ENCODE data around the gene DNAI2. TPM values are rescaled to one million over a fixed set of nuclear protein-coding genes. Genes with fewer than 3 reads are reported as not detected.

Gene DNAI2
- total RNA-seq, 1 donor from 2014 or later: not detected

DNA sequence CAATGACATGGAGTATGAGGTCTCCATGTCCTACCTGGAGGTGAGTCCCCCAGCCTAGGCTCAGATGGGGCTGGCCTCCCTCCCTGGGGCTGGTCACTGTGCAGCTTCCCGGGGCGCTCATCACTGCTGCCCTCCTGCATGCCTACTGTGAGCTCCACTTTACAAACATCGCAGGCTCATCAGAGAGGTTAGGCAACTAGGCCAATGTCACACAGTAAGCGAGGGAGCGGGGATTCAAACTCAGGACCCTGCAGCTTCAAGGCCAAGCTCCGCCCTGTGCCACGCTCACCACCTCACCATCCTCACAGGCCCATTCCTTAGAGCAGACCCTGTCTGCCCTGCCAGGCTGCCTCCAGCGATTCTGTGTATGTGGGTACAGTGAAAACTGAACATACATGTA is 69.1 kb downstream of the DNAI2 start:
- H3K27me3 ChIP-seq (ENCODE audit: control insufficient read depth in 3 of 3, insufficient read depth in 3 of 3, low read length in 3 of 3): peaks cover 13 to 70% (median 35%) of the 10 kb centered on the region in 3 donors
- H3K9me3 ChIP-seq (ENCODE audit: control insufficient read depth in 3 of 3, low read length in 3 of 3): no peaks in the 10 kb centered on the region
- no peak overlapping the region for H3K4me3 ChIP-seq (ENCODE audit: low read length in 3 of 3)

DNA sequence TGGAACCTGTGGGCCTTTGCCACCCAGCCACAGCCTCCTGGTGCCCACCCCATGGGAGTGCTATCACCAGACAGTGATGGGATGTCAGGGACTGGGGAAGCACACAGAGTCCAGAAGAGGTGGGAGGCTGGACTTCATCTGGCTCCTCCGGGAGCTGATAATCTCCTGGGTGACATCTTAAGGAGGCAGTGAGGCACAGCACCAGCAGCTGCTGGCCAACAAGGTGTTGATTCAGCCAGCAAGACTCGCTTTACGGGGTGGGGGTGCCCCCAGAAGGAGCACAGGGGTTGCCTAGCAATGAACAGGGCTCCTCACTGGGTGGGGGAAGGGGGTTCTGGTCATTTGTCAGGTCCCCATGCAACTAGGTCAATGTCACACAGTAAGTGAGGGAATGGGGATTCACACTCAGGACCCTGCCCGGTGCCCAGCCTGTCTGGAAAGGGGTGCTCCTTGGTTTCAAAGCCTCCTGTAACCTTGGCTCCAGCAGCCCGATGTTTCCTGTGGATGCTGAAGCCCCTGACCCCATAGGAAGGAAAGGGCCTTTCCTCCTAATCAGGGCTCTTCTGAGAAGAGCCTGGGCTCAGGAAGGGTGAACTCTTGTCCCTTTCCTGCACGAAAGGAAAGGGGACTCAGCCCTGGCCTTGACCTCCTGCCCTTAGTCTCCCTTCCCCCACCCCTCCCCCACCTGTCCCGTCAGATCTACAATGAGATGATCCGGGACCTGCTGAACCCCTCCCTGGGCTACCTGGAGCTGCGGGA is 69.7 kb downstream of the DNAI2 start:
- H3K36me3 ChIP-seq (ENCODE audit: control insufficient read depth in 3 of 3, insufficient read depth in 3 of 3, low read length in 3 of 3): no peaks in the 10 kb centered on the region

More for the DNA sequence above, 69.1 kb downstream of the DNAI2 start:
- H3K36me3 ChIP-seq (ENCODE audit: control insufficient read depth in 3 of 3, insufficient read depth in 3 of 3, low read length in 3 of 3): no peaks in the 10 kb centered on the region
- H3K4me1 ChIP-seq (ENCODE audit: control insufficient read depth in 3 of 3, insufficient read depth in 3 of 3, low read length in 3 of 3): no peaks in the 10 kb centered on the region
- H3K9ac ChIP-seq (ENCODE audit: low read depth in 1 of 3, low read length in 3 of 3): no peak overlapping the region
- no peak overlapping the region for H3K27ac ChIP-seq (ENCODE audit: low read depth, low read length)

DNA sequence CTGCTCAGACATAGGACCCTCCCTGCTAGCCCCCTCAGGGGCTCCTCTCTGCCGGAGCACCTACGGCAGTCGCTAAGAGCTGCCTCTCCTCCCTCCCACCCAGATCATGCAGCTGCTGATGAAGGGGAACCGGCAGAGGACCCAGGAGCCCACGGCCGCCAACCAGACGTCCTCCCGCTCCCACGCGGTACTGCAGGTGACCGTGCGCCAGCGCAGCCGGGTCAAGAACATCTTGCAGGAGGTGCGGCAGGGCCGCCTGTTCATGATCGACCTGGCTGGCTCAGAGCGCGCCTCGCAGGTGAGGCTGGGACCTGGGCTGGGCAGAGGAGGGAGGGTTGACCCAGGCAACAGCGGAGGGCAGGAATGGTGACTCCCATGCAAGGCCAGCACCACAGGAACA is 70.6 kb downstream of the DNAI2 start:
- Histone ChIP-seq H3K9me3 (ENCODE audit: control insufficient read depth in 3 of 3, low read length in 3 of 3) (no peaks in the 10 kb centered on the region), H3K4me1 (ENCODE audit: control insufficient read depth in 3 of 3, insufficient read depth in 3 of 3, low read length in 3 of 3) (no peaks in the 10 kb centered on the region), H3K27me3 (ENCODE audit: control insufficient read depth in 3 of 3, insufficient read depth in 3 of 3, low read length in 3 of 3) (peaks cover 24 to 69% (median 30%) of the 10 kb centered on the region in 3 donors), H3K27ac (ENCODE audit: low read depth, low read length) (no peak overlapping the region), H3K36me3 (ENCODE audit: control insufficient read depth in 3 of 3, insufficient read depth in 3 of 3, low read length in 3 of 3) (no peaks in the 10 kb centered on the region), H3K9ac (ENCODE audit: low read depth in 1 of 3, low read length in 3 of 3) (no peak overlapping the region), H3K4me3 (ENCODE audit: low read length in 3 of 3) (no peak overlapping the region)

More for the DNA sequence above, 69.7 kb downstream of the DNAI2 start:
- Histone ChIP-seq H3K27ac (ENCODE audit: low read depth, low read length) (no peak overlapping the region), H3K9me3 (ENCODE audit: control insufficient read depth in 3 of 3, low read length in 3 of 3) (no peaks in the 10 kb centered on the region), H3K9ac (ENCODE audit: low read depth in 1 of 3, low read length in 3 of 3) (no peak overlapping the region), H3K4me3 (ENCODE audit: low read length in 3 of 3) (no peak overlapping the region), H3K27me3 (ENCODE audit: control insufficient read depth in 3 of 3, insufficient read depth in 3 of 3, low read length in 3 of 3) (peaks cover 18 to 71% (median 32%) of the 10 kb centered on the region in 3 donors), H3K4me1 (ENCODE audit: control insufficient read depth in 3 of 3, insufficient read depth in 3 of 3, low read length in 3 of 3) (no peaks in the 10 kb centered on the region)

GRCh38 chr17:74345433-74346241 is 71.6 kb downstream of the DNAI2 start:
- H3K27ac ChIP-seq (ENCODE audit: low read depth, low read length): no peak overlapping the region
- H3K4me3 ChIP-seq (ENCODE audit: low read length in 3 of 3): no peak overlapping the region
- peaks cover 26 to 66% (median 33%) of the 10 kb centered on the region in 3 donors for H3K27me3 ChIP-seq (ENCODE audit: control insufficient read depth in 3 of 3, insufficient read depth in 3 of 3, low read length in 3 of 3)

DNA sequence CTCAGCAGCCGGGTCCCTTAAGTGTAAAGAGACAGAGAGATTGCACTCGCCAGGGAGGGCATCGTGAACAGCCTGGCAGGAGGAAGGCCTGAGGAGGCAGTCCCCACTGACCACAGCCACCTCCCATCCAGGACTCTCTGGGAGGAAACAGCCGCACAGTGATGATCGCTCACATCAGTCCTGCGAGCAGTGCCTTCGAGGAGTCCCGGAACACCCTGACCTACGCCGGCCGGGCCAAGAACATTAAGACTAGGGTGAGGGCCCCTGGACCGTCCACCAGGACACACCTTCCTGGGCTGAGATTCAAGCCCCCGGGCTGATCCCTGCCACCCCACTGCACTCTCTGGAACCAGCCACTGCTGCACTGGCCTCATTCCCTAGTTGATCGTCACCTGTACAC is 73.6 kb downstream of the DNAI2 start:
- Histone ChIP-seq H3K27me3 (ENCODE audit: control insufficient read depth in 3 of 3, insufficient read depth in 3 of 3, low read length in 3 of 3) (peaks cover 43 to 71% (median 51%) of the 10 kb centered on the region in 3 donors), H3K27ac (ENCODE audit: low read depth, low read length) (no peak overlapping the region), H3K4me3 (ENCODE audit: low read length in 3 of 3) (no peak overlapping the region), H3K9me3 (ENCODE audit: control insufficient read depth in 3 of 3, low read length in 3 of 3) (no peaks in the 10 kb centered on the region), H3K9ac (ENCODE audit: low read depth in 1 of 3, low read length in 3 of 3) (no peak overlapping the region), H3K4me1 (ENCODE audit: control insufficient read depth in 3 of 3, insufficient read depth in 3 of 3, low read length in 3 of 3) (no peaks in the 10 kb centered on the region), H3K36me3 (ENCODE audit: control insufficient read depth in 3 of 3, insufficient read depth in 3 of 3, low read length in 3 of 3) (no peaks in the 10 kb centered on the region)

More at GRCh38 chr17:74345433-74346241, 71.6 kb downstream of the DNAI2 start:
- Histone ChIP-seq H3K9me3 (ENCODE audit: control insufficient read depth in 3 of 3, low read length in 3 of 3) (no peaks in the 10 kb centered on the region), H3K36me3 (ENCODE audit: control insufficient read depth in 3 of 3, insufficient read depth in 3 of 3, low read length in 3 of 3) (no peaks in the 10 kb centered on the region), H3K9ac (ENCODE audit: low read depth in 1 of 3, low read length in 3 of 3) (no peak overlapping the region), H3K4me1 (ENCODE audit: control insufficient read depth in 3 of 3, insufficient read depth in 3 of 3, low read length in 3 of 3) (no peaks in the 10 kb centered on the region)

- Histone ChIP-seq H3K36me3 (ENCODE audit: control insufficient read depth in 3 of 3, insufficient read depth in 3 of 3, low read length in 3 of 3) (no peaks in the 10 kb centered on the region), H3K9me3 (ENCODE audit: control insufficient read depth in 3 of 3, low read length in 3 of 3) (no peaks in the 10 kb centered on the region), H3K27ac (ENCODE audit: low read depth, low read length) (no peak overlapping the region), H3K9ac (ENCODE audit: low read depth in 1 of 3, low read length in 3 of 3) (no peak overlapping the region), H3K4me3 (ENCODE audit: low read length in 3 of 3) (no peak overlapping the region), H3K4me1 (ENCODE audit: control insufficient read depth in 3 of 3, insufficient read depth in 3 of 3, low read length in 3 of 3) (no peaks in the 10 kb centered on the region), H3K27me3 (ENCODE audit: control insufficient read depth in 3 of 3, insufficient read depth in 3 of 3, low read length in 3 of 3) (peaks cover 58 to 81% (median 66%) of the 10 kb centered on the region in 3 donors)
Measured at GRCh38 chr17:74349120-74349519, 75.1 kb downstream of the DNAI2 start.

- Histone ChIP-seq H3K9me3 (ENCODE audit: control insufficient read depth in 3 of 3, low read length in 3 of 3) (no peaks in the 10 kb centered on the region), H3K27ac (ENCODE audit: low read depth, low read length) (no peak overlapping the region), H3K36me3 (ENCODE audit: control insufficient read depth in 3 of 3, insufficient read depth in 3 of 3, low read length in 3 of 3) (no peaks in the 10 kb centered on the region), H3K9ac (ENCODE audit: low read depth in 1 of 3, low read length in 3 of 3) (no peak overlapping the region), H3K27me3 (ENCODE audit: control insufficient read depth in 3 of 3, insufficient read depth in 3 of 3, low read length in 3 of 3) (peaks cover 65 to 85% (median 76%) of the 10 kb centered on the region in 3 donors), H3K4me1 (ENCODE audit: control insufficient read depth in 3 of 3, insufficient read depth in 3 of 3, low read length in 3 of 3) (no peaks in the 10 kb centered on the region), H3K4me3 (ENCODE audit: low read length in 3 of 3) (no peak overlapping the region)
Measured at GRCh38 chr17:74350486-74350885, 76.5 kb downstream of the DNAI2 start.

DNA sequence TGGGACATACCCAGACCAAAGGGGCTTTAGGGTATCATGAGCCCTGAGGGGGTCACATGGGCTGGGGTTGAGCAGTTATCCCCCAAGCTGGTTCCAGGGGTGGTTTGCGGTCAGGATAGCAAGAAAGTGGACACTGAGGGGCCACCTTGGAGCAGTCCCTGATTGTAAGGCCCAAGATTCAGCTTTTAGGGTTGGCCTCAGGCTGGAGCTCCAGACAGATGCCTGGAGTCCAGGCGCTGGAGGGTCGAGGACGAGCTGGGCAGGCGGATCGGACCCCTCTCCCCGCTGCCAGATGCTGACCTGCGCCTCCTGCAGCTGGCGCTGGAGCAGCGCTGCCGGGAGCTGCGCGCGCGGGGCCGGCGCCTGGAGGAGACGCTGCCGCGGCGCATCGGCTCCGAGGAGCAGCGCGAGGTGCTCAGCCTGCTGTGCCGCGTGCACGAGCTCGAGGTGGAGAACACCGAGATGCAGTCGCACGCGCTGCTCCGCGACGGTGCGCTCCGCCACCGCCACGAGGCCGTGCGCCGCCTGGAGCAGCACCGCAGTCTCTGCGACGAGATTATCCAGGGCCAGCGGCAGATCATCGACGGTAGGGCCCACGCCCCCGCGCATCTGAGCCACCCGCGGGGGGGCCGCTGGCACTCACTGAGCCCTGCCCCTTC is 77.6 kb downstream of the DNAI2 start:
- H3K27me3 ChIP-seq (ENCODE audit: control insufficient read depth in 3 of 3, insufficient read depth in 3 of 3, low read length in 3 of 3): peaks cover 77 to 91% (median 79%) of the 10 kb centered on the region in 3 donors
- H3K4me1 ChIP-seq (ENCODE audit: control insufficient read depth in 3 of 3, insufficient read depth in 3 of 3, low read length in 3 of 3): no peaks in the 10 kb centered on the region
- H3K9me3 ChIP-seq (ENCODE audit: control insufficient read depth in 3 of 3, low read length in 3 of 3): no peaks in the 10 kb centered on the region
- H3K36me3 ChIP-seq (ENCODE audit: control insufficient read depth in 3 of 3, insufficient read depth in 3 of 3, low read length in 3 of 3): no peaks in the 10 kb centered on the region
- no peak overlapping the region for H3K4me3 ChIP-seq (ENCODE audit: low read length in 3 of 3)
- no peak overlapping the region for H3K27ac ChIP-seq (ENCODE audit: low read depth, low read length)
- H3K9ac ChIP-seq (ENCODE audit: low read depth in 1 of 3, low read length in 3 of 3): no peak overlapping the region

- no peaks in the 10 kb centered on the region for H3K36me3 ChIP-seq (ENCODE audit: control insufficient read depth in 3 of 3, insufficient read depth in 3 of 3, low read length in 3 of 3)
- no peak overlapping the region for H3K27ac ChIP-seq (ENCODE audit: low read depth, low read length)
- H3K4me3 ChIP-seq (ENCODE audit: low read length in 3 of 3): no peak overlapping the region
- H3K4me1 ChIP-seq (ENCODE audit: control insufficient read depth in 3 of 3, insufficient read depth in 3 of 3, low read length in 3 of 3): peaks cover 2 to 8% (median 7%) of the 10 kb centered on the region in 3 donors
- H3K9me3 ChIP-seq (ENCODE audit: control insufficient read depth in 3 of 3, low read length in 3 of 3): no peaks in the 10 kb centered on the region
- H3K27me3 ChIP-seq (ENCODE audit: control insufficient read depth in 3 of 3, insufficient read depth in 3 of 3, low read length in 3 of 3): peaks cover 83 to 93% (median 90%) of the 10 kb centered on the region in 3 donors
- no peak overlapping the region for H3K9ac ChIP-seq (ENCODE audit: low read depth in 1 of 3, low read length in 3 of 3)
Measured at GRCh38 chr17:74353446-74354060, 79.5 kb downstream of the DNAI2 start.
